T-helper 17 cell (primary cell): ENCODE results near the gene SNRPD3. TPM values are rescaled to one million over a fixed set of nuclear protein-coding genes. Genes with fewer than 3 reads are reported as not detected.
A peak's percentile ranks its signal among the peaks of the same experiment; 100 is the strongest.
"Not testable (repeated sequence)": the region's sequence is repeated elsewhere in the genome, so short reads cannot be mapped to it uniquely, and the experiment has no call there.

Source experiments
- ATAC-seq: fragments of 150-1000 bp; cut with Tn5 transposase; 2 replicates; pipeline ENCODE4 v1.10.0; 2021; ENCODE audit warnings: mild to moderate bottlenecking, moderate library complexity
- DNase-seq, 3 donors: peaks; one replicate each; pipeline versions ENCODE4 v3.0.0 to v3.0.0-alpha.2; 2020 to 2021
- H3K9me3 ChIP-seq: one replicate; pipeline ENCODE4 v1.7.0; 2013; ENCODE audit warnings: low read length, mild to moderate bottlenecking; ENCODE audit not compliant: control insufficient read depth, poor library complexity, severe bottlenecking
- H3K27ac Mint-ChIP-seq: one replicate; pipeline ENCODE4 v1.8.0; 2022; ENCODE audit warnings: mild to moderate bottlenecking, moderate library complexity, mixed read lengths
- H3K27me3 Mint-ChIP-seq: one replicate; pipeline ENCODE4 v1.8.0; 2022; ENCODE audit warnings: mixed read lengths
- H3K36me3 Mint-ChIP-seq: one replicate; pipeline ENCODE4 v1.8.0; 2022; ENCODE audit warnings: low read depth, mixed read lengths
- H3K4me1 Mint-ChIP-seq: one replicate; pipeline ENCODE4 v1.8.0; 2022; ENCODE audit warnings: mild to moderate bottlenecking, mixed read lengths
- H3K4me3 Mint-ChIP-seq: one replicate; pipeline ENCODE4 v1.8.0; 2022; ENCODE audit warnings: mild to moderate bottlenecking, moderate library complexity, mixed read lengths
- total RNA-seq, 4 donors: library from RNA in 2 of 4; stranded (reverse) in 2 of 4; gene quantifications; one replicate each; pipeline ENCODE4 v1.2.3 and lab custom pipeline; 2022 to 2026

SNRPD3 gene
- total RNA-seq, 2 donors from 2014 or later: 35.2 to 41.2 TPM

DNA sequence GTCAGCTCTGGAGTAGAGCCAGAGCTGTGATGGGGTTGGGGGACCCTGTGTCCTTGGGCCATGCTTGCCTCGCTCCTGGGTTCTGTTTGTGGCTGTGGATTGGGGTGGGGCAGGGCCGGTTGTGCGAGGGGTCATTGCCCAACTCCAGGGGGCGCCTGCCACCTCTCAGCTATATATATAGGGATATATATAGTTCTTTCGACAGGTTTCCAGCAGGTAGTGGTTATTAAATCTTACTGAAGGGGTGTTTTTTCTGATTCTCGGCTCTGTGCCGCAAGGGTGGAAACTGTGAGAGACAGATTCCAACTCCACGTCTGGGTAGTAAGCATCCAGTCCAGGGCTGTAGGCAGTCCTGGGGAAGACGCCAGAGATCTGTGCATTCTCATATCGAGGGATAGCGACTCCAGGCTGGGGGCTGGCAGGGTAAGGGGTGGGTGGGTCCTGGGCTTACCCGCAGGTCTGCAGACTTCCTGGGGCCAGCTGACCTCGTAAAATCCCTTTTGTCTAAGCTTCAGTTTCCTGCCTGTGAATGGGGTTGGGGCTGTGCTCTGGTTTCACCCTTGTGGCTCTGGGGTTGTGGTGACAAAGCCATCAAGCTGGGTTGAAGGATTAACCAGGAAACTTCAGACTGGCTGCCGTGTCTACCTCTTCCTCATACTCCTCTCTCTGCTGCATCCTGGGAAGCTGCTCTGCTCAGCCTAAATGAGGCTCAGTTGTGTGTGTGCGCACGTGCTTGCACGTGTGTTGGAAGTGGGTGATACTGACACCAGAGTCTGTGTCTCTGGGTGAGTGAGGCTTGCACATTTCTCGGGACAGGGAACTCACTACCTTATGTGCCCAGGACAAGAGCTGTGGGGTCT is 48.2 kb downstream of the SNRPD3 start:
- peak overlapping the region; percentile 89 for H3K27ac Mint-ChIP-seq
- H3K9me3 ChIP-seq, H3K36me3 Mint-ChIP-seq, H3K27me3 Mint-ChIP-seq, DNase-seq: not testable (repeated sequence)
- peak overlapping the region; percentile 75 for H3K4me3 Mint-ChIP-seq
- peak; percentile 50 for ATAC-seq
- peaks cover 24% of the 10 kb centered on the region for H3K4me1 Mint-ChIP-seq

DNA sequence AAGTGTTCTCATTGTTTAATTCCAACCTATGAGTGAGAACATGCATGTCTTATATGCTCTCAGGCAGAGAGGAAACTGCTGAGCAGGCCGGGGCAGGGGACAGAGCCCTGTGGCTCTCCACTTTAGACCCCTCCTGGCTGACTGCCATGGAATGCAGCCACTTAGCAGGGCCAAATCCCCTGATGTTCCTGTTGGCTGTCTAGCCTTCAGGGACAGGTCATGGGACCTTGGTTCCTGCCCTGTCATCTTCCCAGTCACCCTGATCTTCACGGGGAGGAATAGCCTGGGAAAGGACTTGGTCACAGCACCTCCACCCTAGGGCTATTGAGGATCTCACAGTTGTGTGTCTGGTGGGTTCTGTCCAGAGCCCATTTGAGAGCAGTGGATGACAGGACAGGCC is 50.5 kb downstream of the SNRPD3 start:
- ATAC-seq, H3K27me3 Mint-ChIP-seq, H3K27ac Mint-ChIP-seq, DNase-seq, H3K36me3 Mint-ChIP-seq, H3K9me3 ChIP-seq: not testable (repeated sequence)
- Mint-ChIP-seq H3K4me1 (peaks cover 25% of the 10 kb centered on the region), H3K4me3 (peak overlapping the region; percentile 63)

DNA sequence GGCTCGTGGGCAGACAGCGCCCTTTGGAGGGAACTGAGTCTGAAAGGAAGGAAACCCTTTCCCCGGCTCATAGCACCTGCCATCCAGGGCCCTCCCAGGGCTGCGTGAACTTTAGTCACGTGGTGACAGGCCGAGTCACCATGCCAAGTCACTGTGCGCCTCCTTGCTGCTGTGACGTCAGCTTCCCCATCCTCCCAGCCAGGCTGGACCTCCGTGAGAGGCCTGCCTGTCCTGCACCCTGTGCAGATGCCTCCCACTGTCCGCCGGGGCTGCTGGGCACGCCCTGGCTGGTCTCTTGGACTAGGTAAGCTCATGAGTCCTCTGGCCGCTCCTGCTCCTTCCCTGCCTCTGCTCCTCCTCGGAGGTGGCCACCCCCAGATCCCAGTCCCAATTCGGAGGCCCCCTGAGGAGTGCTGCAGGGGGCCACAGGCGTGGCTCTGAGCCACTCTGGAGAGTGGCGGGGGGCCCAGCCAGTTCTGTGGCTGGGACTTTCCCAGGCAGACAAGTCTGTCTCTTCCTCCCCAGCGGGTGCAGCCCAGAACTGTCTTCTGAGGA is 51.7 kb downstream of the SNRPD3 start:
- not testable (repeated sequence) for H3K36me3 Mint-ChIP-seq, H3K27me3 Mint-ChIP-seq, H3K9me3 ChIP-seq
- Mint-ChIP-seq H3K4me1 (peaks cover 20% of the 10 kb centered on the region), H3K4me3 (peak overlapping the region; percentile 99), H3K27ac (peak overlapping the region; percentile 99)
- ATAC-seq: peak; percentile 87
- peak in 2 of 3 donors; percentile 37 to 46 for DNase-seq

DNA sequence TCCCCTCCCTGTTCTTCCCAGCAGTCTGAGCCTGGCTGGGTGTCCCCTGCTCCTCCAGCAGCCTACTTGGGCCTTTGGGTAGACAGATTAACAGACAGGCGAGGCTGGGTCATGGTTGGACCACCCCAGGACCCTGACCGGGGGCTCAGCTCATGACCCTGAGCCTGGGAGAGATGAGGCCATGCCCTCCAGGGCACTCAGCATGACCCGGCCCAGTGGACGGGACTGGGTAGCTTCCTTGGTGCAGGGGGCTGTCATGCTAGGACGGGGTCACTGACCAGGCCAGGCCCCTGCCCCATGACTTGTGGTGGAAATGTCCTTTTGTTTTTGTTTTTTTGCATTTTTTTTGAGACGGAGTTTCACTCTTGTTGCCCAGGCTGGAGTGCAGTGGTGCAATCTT is 52.5 kb downstream of the SNRPD3 start:
- ATAC-seq: not testable (repeated sequence)
- H3K4me3 Mint-ChIP-seq: peak overlapping the region; percentile 99

DNA sequence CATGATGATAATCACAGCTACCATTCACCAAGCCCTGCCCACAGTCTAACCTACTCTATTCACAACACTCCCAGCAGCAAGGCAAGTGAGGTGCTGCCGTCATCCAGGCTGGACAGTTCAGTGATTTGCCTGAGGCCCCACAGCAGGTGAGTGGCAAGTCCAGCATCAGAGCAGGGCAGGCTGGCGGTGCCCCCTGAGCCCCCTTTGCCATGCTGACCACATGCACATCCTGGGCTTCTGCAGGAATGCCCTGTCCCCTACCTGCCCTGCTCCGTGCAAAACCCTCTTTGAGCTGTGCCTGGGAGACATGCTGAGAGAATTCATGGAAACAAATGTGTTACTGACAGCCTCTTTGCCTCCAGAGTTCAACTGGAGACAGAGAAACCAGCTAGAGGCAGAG is 54.1 kb downstream of the SNRPD3 start:
- DNase-seq, ATAC-seq, H3K27me3 Mint-ChIP-seq, H3K4me3 Mint-ChIP-seq, H3K9me3 ChIP-seq, H3K36me3 Mint-ChIP-seq, H3K27ac Mint-ChIP-seq, H3K4me1 Mint-ChIP-seq: not testable (repeated sequence)

More for the DNA sequence above, 52.5 kb downstream of the SNRPD3 start:
- H3K27me3 Mint-ChIP-seq, DNase-seq, H3K36me3 Mint-ChIP-seq, H3K9me3 ChIP-seq: not testable (repeated sequence)
- Mint-ChIP-seq H3K27ac (peak overlapping the region; percentile 99), H3K4me1 (peaks cover 16% of the 10 kb centered on the region)

DNA sequence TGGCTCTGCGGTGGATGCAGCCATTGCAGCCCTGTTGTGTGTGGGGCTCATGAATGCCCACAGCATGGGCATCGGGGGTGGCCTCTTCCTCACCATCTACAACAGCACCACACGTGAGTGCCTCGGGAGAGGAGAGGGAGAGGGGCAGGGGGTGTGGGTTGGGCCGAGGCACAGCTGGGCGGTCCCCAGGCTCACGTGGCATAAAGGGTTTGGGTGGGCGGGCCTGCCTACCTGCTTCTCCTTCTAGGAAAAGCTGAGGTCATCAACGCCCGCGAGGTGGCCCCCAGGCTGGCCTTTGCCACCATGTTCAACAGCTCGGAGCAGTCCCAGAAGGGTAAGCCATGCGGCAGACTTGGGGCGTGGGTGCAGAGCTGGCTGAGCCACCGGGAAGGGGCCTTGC is 59.0 kb downstream of the SNRPD3 start:
- H3K4me3 Mint-ChIP-seq, H3K9me3 ChIP-seq, H3K4me1 Mint-ChIP-seq, H3K27ac Mint-ChIP-seq, H3K27me3 Mint-ChIP-seq, H3K36me3 Mint-ChIP-seq, ATAC-seq, DNase-seq: not testable (repeated sequence)

DNA sequence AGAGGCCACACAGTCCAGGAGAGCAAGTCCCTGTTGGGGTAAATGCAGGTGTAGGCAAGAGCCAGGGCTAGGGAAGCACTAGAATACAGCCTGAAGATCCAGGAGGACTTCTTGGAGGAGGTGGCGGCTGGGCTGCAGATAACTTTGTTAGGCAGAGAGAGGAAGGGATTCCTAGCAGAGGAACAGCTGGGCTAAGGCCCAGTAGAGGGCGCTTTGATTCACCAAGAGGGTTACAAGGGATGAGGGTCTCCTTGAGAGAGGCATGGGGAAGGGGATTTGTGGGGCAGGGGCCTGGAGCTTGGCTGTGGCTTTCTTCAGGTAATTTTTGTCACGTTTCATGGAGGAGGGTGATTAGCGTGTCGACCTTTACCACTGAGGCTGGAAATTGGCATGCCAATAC is 65.4 kb downstream of the SNRPD3 start:
- peak overlapping the region; percentile 62 for H3K27ac Mint-ChIP-seq

DNA sequence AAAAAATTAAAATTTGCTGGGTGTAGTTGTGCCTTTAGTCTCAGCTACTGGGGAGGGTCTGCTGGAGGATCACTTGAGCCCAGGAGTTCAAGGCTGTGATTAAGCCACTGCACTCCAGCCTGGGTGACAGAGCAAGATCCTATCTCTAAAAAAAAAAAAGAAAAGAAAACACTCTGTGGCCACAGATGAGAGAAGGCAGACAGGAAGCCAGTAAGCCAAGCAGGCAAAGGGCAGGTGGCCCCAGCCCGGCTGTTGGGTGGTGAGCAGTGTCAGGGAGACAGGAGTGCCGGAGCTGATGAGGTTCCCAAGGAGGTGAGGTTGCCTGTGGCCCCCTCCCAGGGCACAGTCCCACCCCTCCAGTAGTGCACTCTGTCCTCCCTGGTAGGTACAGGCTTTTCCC is 66.8 kb downstream of the SNRPD3 start:
- not testable (repeated sequence) for ATAC-seq, H3K9me3 ChIP-seq, H3K4me1 Mint-ChIP-seq, H3K27me3 Mint-ChIP-seq, H3K36me3 Mint-ChIP-seq, H3K4me3 Mint-ChIP-seq, DNase-seq
- H3K27ac Mint-ChIP-seq: peak overlapping the region; percentile 62

More for the DNA sequence above, 65.4 kb downstream of the SNRPD3 start:
- H3K4me1 Mint-ChIP-seq, H3K4me3 Mint-ChIP-seq, ATAC-seq, H3K9me3 ChIP-seq, H3K36me3 Mint-ChIP-seq, DNase-seq, H3K27me3 Mint-ChIP-seq: not testable (repeated sequence)

Other genes starting within 250 kb of the SNRPD3 start
- gene ADORA2A, start 128.4 kb upstream of the SNRPD3 start, total RNA-seq: 10 to 100 TPM; 20.4 to 22.0 TPM
- 1 to 10 TPM; 1.5 to 2.8 TPM for gene UPB1, start 60.7 kb upstream of the SNRPD3 start, total RNA-seq
- 10 to 100 TPM; 58.4 to 96.3 TPM for gene GUCD1, start 861 bp upstream of the SNRPD3 start, total RNA-seq
- under 1 TPM in 1 of 2 donors, not detected in 1; 0.40 TPM for gene LRRC75B, start 37.1 kb downstream of the SNRPD3 start, total RNA-seq
- gene GGT1, start 47.2 kb downstream of the SNRPD3 start, total RNA-seq: 10 to 100 TPM; 20.1 to 54.3 TPM
- not detected for gene PIWIL3, start 218.7 kb downstream of the SNRPD3 start, total RNA-seq